Astrocyte of the spinal cord (primary cell): ENCODE measurements around the gene ITGA11.
"Not testable (repeated sequence)": the region's sequence is repeated elsewhere in the genome, so short reads cannot be mapped to it uniquely, and the experiment has no call there.

Experiments
- DNase-seq: peaks from one replicate; pipeline ENCODE4 v3.0.0; 2011; ENCODE audit warnings: low read depth, low spot score
- H3K4me3 ChIP-seq: 2 replicates; pipeline ENCODE4 v1.5.1; 2011; ENCODE audit warnings: low read depth, mild to moderate bottlenecking, low read length, moderate library complexity
- in situ Hi-C: cut with HindIII; loops from 2 replicates; pipeline ENCODE4 v1.10.0; 2017; ENCODE audit warnings: low sequenced_read_pairs
- TF ChIP-seq, protein P1 (sequence below): IDR thresholded peaks from 2 replicates; pipeline ENCODE4 v1.5.1; 2012; ENCODE audit warnings: low read depth, mild to moderate bottlenecking, low read length, inconsistent platforms

The ITGA11 gene

DNA sequence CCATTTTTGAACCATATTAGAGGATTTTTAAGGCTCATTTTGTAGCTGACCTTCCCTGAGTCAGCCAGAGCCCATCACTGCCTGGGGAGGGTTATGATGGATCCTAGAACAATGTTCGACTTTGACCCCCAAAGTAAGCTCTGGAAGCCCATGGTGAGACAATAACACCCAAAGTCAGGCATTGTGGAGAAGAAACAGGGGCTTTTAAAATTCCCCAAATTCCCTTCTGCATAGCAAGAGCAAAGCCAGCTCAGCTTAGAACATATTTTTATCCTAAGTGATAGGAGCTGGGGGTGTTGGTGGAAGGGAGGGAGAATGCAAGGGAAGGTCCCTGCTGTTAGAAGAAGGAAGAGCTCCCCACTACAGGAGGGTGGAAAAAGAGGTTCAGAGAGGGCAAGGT is 4.0 kb downstream of the ITGA11 start:
- TF ChIP-seq, protein P1, sequence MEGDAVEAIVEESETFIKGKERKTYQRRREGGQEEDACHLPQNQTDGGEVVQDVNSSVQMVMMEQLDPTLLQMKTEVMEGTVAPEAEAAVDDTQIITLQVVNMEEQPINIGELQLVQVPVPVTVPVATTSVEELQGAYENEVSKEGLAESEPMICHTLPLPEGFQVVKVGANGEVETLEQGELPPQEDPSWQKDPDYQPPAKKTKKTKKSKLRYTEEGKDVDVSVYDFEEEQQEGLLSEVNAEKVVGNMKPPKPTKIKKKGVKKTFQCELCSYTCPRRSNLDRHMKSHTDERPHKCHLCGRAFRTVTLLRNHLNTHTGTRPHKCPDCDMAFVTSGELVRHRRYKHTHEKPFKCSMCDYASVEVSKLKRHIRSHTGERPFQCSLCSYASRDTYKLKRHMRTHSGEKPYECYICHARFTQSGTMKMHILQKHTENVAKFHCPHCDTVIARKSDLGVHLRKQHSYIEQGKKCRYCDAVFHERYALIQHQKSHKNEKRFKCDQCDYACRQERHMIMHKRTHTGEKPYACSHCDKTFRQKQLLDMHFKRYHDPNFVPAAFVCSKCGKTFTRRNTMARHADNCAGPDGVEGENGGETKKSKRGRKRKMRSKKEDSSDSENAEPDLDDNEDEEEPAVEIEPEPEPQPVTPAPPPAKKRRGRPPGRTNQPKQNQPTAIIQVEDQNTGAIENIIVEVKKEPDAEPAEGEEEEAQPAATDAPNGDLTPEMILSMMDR: no peak
- in situ Hi-C loops: no loop called here
- H3K4me3 ChIP-seq: no peak overlapping the region
- DNase-seq: no peak

DNA sequence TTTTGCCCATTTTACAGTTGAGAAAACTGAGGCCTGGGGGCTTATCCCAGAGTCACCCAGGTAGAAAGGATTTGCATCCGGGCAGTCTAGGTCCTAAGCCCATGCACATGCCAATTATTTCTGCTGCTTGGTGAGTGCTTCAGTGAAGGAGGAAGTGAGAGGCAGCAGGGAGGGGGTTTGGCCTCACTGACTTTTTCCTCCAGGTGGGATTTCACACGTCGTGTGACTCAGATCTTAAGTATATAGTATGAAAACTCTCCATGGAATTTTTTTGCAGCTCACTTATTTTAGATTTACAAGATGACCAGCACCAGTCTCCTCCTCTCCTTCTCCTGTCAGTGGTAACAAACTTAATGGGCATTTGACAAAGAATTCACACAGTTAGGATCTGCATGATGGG is 4.6 kb downstream of the ITGA11 start:
- DNase-seq: no peak
- in situ Hi-C loops: no loop called here
- no peak overlapping the region for H3K4me3 ChIP-seq
- TF ChIP-seq, protein P1: no peak

DNA sequence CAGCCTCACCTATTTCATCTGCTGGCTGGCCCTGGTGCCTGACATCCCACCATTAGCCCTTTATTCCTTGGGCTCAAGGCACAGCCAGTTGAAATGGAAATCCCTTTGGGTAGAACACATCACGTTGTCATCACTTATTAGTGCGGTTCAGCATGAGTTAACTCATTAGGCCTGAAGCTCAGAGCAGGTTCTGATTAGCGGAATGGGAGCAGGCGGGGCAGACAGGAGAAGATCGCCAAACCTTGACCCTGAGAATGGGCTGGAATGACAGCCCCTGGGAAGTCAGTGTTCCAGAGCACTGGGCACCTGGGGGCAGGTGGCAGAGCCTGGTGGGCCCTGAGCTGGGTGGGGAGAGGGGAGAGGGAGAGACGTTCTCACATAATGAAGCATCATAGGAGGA is 5.8 kb downstream of the ITGA11 start:
- no peak overlapping the region for H3K4me3 ChIP-seq
- no peak for DNase-seq
- TF ChIP-seq, protein P1: no peak
- in situ Hi-C loops: no loop called here

DNA sequence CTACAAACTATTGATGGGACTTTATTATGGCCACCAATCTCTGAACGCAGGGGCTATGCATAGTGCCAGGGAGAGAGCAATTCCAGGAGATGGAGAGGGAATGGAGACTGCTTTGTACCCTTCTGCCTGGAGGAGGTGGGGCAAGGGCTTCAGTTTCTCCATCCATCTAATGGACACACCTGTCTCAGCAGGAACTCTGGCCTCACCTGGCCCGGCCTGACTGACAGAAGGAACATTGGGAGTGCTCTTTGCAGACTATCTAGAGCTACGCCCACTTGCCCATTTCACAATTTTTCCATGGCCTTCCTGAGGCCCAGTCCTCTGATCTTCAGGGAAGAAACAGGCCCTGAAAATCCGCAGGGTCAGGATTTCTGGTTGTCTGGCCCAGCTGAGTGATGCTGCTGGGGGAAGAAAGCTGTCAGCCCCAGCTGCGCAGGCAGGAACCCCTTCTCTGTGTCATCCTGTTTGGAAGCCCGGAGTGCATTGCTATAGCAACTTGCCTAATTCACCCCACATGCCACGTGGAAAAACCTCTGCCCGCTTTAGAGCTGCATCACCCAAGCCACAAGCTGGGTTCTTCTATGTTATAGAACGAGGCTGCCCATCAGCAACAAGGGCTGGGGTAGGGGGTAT is 6.4 kb downstream of the ITGA11 start:
- TF ChIP-seq, protein P1: no peak
- in situ Hi-C loops: no loop called here
- H3K4me3 ChIP-seq: no peak overlapping the region
- no peak for DNase-seq

DNA sequence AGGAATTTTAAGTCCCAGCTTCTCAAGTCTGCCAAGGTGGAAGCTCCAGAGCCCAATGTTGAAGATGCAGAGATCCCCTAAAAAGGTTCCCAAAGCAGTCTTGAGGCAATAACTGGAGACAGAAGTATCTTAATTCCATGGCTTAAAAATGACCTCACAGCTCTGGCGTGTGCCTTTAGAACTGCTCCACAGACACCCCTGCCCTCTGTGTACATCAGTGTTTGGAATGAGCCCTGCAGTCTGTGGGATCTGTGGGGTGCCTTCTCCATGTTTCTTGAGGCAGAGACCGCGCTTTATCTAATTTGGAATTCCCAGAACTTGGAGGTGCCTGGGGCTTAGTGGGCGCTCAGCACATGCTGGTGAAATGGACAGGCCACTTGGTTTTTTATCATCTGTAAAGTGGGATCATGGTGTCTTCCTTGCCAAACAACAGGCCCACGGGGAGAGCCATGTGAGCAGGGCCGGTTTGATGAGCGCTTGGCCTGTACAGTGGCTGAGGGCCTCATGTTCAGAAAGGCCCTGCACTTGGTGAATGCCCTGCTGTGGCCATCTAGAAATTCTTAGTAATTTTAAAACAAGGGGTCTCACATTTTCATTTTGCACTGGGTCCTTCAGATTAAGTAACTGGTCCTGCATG is 7.1 kb downstream of the ITGA11 start:
- in situ Hi-C loops: no loop called here
- no peak for DNase-seq
- TF ChIP-seq, protein P1: no peak
- no peak overlapping the region for H3K4me3 ChIP-seq

DNA sequence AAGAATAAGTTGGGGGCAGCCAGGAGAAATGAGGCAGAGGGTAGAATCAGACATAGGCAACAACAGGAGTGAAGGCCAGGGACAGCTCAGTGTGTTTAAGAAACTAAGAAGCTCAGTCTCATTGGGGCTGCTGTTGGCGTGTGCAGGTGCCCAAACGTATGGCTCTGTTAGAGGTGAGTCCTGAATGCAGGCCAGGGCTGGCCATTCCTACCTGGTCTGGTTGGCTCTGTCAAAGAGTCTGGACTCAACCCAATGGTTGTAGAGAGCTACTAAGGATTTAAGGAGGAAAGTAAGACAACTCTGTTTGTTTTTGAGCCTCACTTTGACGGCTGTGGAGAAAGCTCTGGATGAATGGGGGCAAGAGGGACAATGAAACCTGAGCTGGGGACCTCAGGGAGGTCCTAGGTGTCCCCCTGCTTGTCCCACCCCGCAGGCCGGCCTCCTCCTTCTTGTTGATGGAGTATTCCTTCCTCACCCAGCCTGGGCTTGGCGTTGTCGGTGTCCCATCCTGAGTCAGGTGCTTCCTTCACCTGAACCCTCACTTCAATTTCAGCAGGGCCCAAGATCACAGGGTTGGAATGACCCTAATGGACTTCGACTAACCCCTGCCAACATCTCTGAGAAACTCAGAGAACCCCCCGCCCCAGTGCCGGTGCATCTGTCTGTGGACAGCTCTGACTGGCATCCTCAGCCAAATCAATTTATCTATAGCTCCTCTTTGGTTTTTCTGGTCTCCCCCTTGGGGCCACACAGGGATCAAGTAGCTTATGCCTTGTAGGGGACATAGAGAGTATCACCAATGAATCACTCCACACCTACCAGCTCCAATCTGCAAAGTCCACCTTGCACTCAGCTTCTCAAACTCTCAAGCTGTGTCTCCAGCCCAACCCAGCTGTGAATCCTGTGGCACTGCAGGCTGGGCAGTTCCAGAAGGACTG is 8.3 kb downstream of the ITGA11 start:
- TF ChIP-seq, protein P1: no peak
- no peak for DNase-seq
- H3K4me3 ChIP-seq: no peak overlapping the region
- in situ Hi-C loops: no loop called here

DNA sequence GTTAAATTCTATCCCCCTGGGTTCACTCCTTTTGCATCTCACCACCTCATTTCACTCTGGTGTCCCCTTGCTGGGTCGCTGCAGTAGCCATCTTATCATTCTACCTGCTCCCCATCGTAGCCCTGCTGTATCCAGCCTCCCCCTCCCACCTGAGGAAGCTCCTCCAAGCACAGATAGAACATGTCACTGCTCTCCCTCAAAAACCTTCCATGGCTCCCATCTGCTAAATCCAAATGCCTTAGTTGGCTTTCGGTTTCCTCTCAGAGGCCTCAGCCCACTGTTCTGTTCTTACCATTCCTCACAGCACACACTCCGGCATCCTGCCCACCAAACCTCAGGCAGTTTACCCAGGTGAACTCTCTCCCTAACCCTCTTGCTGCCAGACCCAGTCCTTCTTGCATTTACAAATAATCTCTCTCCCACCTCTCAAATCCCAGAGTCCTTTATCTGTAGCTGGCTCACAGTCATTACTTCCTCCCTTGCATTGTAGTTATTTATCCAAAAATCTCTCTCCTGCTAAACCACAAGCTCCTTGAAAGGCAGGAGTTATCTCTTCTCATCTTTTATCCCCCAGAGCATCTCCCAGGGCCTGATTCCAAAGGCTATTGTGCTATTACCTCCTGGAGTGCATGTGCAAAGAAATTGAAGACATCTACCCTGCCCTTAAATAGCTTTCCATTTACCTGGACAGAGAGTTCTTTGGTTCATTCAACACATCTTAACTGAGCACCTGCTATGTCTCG is 9.4 kb downstream of the ITGA11 start:
- in situ Hi-C loops, DNase-seq, H3K4me3 ChIP-seq: not testable (repeated sequence)
